ENCODE results near the gene COL1A1. TPM values are rescaled to one million over a fixed set of nuclear protein-coding genes. Genes with fewer than 3 reads are reported as not detected.

The COL1A1 gene
- total and polyA plus RNA-seq, 2 of the 13 experiments (the other 11 are each of a cell fraction or from before 2014, with no cell fraction given), result 0.05 TPM; not detected in 1

DNA sequence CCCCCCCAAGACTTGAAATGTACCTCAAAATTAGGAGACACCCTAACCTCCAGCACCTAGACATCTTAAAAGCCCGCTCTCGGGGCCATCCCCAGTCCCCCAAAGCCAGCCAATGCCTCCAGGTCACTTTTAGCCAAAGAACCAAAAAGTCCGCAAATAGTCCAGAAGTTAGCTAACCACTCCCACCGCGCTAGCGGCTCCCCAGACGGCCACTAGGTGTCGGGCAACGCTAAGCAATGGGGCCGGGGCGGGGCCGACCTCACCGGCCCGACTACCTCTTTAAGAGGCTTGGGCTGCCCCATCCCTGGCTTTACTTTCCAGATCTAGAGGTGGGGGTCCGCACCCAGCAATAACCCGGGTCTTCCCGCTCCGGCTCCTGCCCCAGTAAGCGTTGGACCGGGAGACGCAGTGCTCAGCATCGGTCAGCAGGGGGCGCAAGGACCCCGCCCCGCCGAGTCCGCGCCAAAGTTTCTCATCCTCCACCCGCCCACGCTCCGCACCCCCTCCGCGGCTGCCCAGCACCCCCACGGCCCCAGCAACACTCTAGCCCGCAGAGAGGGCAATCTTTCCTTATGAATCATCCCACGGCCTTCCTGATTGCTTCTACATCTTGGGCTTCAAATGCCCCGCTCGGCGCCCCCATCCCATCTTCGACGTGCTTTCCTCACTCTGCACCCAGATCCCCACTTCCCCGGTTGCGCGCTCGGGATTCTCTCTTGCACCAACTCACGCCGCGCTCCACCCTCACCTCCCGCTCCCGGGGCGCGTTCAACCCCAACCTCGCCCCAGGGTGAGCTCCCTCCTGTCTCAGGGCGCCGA is 765 bp downstream of the COL1A1 start (continued):
- TF ChIP-seq ZFP41 (CRISPR knock-in tag; IDR thresholded peaks at IDR 0.05; ENCODE audit: borderline replicate concordance) (no peak), ZNF251 (CRISPR knock-in tag; IDR thresholded peaks at IDR 0.05) (no peak), GTF2F1 (IDR thresholded peaks at IDR 0.05; ENCODE audit: low read length) (no peak), ZNF207 (IDR thresholded peaks at IDR 0.05; ENCODE audit: borderline replicate concordance) (no peak), ZNF614 (CRISPR knock-in tag; IDR thresholded peaks at IDR 0.05; ENCODE audit: borderline replicate concordance) (peak; percentile 69; the same call in 1 of the 2 replicates), ZNF615 (CRISPR knock-in tag; IDR thresholded peaks at IDR 0.05; ENCODE audit: borderline replicate concordance) (no peak), MED1 (CRISPR knock-in tag; IDR thresholded peaks at IDR 0.05) (no peak), BRD4 (CRISPR knock-in tag; IDR thresholded peaks at IDR 0.05) (no peak), ZNF782 (CRISPR knock-in tag; IDR thresholded peaks at IDR 0.05; ENCODE audit: borderline replicate concordance) (no peak), GTF3A (CRISPR knock-in tag; conservative IDR thresholded peaks at IDR 0.05) (no peak), ZNF569 (CRISPR knock-in tag; IDR thresholded peaks at IDR 0.05; ENCODE audit: borderline replicate concordance) (no peak), ZNF570 (CRISPR knock-in tag; IDR thresholded peaks at IDR 0.05; ENCODE audit: borderline replicate concordance) (no peak)
- TF ChIP-seq, protein P1, sequence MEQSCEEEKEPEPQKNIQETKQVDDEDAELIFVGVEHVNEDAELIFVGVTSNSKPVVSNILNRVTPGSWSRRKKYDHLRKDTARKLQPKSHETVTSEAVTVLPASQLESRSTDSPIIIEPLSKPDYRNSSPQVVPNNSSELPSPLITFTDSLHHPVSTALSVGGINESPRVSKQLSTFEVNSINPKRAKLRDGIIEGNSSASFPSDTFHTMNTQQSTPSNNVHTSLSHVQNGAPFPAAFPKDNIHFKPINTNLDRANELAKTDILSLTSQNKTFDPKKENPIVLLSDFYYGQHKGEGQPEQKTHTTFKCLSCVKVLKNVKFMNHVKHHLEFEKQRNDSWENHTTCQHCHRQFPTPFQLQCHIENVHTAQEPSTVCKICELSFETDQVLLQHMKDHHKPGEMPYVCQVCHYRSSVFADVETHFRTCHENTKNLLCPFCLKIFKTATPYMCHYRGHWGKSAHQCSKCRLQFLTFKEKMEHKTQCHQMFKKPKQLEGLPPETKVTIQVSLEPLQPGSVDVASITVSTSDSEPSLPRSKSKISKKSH (CRISPR knock-in tag; IDR thresholded peaks at IDR 0.05; ENCODE audit: borderline replicate concordance), result peak; percentile 82
- TF ChIP-seq, protein P2, sequence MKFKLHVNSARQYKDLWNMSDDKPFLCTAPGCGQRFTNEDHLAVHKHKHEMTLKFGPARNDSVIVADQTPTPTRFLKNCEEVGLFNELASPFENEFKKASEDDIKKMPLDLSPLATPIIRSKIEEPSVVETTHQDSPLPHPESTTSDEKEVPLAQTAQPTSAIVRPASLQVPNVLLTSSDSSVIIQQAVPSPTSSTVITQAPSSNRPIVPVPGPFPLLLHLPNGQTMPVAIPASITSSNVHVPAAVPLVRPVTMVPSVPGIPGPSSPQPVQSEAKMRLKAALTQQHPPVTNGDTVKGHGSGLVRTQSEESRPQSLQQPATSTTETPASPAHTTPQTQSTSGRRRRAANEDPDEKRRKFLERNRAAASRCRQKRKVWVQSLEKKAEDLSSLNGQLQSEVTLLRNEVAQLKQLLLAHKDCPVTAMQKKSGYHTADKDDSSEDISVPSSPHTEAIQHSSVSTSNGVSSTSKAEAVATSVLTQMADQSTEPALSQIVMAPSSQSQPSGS (CRISPR knock-in tag; IDR thresholded peaks at IDR 0.05), result peak; percentile 44; the same call in 1 of the 2 replicates
- TF ChIP-seq, protein P3, sequence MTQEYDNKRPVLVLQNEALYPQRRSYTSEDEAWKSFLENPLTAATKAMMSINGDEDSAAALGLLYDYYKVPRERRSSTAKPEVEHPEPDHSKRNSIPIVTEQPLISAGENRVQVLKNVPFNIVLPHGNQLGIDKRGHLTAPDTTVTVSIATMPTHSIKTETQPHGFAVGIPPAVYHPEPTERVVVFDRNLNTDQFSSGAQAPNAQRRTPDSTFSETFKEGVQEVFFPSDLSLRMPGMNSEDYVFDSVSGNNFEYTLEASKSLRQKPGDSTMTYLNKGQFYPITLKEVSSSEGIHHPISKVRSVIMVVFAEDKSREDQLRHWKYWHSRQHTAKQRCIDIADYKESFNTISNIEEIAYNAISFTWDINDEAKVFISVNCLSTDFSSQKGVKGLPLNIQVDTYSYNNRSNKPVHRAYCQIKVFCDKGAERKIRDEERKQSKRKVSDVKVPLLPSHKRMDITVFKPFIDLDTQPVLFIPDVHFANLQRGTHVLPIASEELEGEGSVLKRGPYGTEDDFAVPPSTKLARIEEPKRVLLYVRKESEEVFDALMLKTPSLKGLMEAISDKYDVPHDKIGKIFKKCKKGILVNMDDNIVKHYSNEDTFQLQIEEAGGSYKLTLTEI (CRISPR knock-in tag; conservative IDR thresholded peaks at IDR 0.05), result no peak
- TF ChIP-seq, protein P4, sequence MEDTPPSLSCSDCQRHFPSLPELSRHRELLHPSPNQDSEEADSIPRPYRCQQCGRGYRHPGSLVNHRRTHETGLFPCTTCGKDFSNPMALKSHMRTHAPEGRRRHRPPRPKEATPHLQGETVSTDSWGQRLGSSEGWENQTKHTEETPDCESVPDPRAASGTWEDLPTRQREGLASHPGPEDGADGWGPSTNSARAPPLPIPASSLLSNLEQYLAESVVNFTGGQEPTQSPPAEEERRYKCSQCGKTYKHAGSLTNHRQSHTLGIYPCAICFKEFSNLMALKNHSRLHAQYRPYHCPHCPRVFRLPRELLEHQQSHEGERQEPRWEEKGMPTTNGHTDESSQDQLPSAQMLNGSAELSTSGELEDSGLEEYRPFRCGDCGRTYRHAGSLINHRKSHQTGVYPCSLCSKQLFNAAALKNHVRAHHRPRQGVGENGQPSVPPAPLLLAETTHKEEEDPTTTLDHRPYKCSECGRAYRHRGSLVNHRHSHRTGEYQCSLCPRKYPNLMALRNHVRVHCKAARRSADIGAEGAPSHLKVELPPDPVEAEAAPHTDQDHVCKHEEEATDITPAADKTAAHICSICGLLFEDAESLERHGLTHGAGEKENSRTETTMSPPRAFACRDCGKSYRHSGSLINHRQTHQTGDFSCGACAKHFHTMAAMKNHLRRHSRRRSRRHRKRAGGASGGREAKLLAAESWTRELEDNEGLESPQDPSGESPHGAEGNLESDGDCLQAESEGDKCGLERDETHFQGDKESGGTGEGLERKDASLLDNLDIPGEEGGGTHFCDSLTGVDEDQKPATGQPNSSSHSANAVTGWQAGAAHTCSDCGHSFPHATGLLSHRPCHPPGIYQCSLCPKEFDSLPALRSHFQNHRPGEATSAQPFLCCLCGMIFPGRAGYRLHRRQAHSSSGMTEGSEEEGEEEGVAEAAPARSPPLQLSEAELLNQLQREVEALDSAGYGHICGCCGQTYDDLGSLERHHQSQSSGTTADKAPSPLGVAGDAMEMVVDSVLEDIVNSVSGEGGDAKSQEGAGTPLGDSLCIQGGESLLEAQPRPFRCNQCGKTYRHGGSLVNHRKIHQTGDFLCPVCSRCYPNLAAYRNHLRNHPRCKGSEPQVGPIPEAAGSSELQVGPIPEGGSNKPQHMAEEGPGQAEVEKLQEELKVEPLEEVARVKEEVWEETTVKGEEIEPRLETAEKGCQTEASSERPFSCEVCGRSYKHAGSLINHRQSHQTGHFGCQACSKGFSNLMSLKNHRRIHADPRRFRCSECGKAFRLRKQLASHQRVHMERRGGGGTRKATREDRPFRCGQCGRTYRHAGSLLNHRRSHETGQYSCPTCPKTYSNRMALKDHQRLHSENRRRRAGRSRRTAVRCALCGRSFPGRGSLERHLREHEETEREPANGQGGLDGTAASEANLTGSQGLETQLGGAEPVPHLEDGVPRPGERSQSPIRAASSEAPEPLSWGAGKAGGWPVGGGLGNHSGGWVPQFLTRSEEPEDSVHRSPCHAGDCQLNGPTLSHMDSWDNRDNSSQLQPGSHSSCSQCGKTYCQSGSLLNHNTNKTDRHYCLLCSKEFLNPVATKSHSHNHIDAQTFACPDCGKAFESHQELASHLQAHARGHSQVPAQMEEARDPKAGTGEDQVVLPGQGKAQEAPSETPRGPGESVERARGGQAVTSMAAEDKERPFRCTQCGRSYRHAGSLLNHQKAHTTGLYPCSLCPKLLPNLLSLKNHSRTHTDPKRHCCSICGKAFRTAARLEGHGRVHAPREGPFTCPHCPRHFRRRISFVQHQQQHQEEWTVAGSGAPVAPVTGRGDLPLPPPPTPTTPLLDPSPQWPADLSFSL (CRISPR knock-in tag; IDR thresholded peaks at IDR 0.05), result no peak
- TF ChIP-seq, protein P5, sequence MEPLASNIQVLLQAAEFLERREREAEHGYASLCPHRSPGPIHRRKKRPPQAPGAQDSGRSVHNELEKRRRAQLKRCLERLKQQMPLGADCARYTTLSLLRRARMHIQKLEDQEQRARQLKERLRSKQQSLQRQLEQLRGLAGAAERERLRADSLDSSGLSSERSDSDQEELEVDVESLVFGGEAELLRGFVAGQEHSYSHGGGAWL (CRISPR knock-in tag; IDR thresholded peaks at IDR 0.05), result peak; percentile 64
